IMR-90 (cell line): ENCODE results near the gene CARMIL1.
A peak's percentile ranks its signal among the peaks of the same experiment; 100 is the strongest.

Experiments
- BHLHE40 ChIP-seq: fragments of 150-350 bp; IDR thresholded peaks from 2 replicates; pipeline ENCODE4 v1.6.1; 2016; ENCODE audit warnings: mild to moderate bottlenecking, low read depth, low read length
- CEBPB ChIP-seq: IDR thresholded peaks from 2 replicates; pipeline ENCODE4 v1.6.1; 2012; ENCODE audit warnings: low read depth, low read length, improper control_type of control experiment
- CTCF ChIP-seq: conservative IDR thresholded peaks from 2 replicates; pipeline ENCODE4 v1.5.1; 2012; ENCODE audit warnings: mild to moderate bottlenecking, low read depth, low read length, improper control_type of control experiment
- MAFK ChIP-seq: IDR thresholded peaks from 2 replicates; pipeline ENCODE4 v1.6.1; 2012; ENCODE audit warnings: low read depth, low read length, improper control_type of control experiment
- MAZ ChIP-seq: IDR thresholded peaks from 2 replicates; pipeline ENCODE4 v1.6.1; 2012; ENCODE audit warnings: low read depth, mild to moderate bottlenecking, low read length, improper control_type of control experiment, moderate library complexity, borderline replicate concordance
- MXI1 ChIP-seq: IDR thresholded peaks from 2 replicates; pipeline ENCODE4 v1.6.1; 2012; ENCODE audit warnings: low read depth, mild to moderate bottlenecking, low read length, moderate library complexity, borderline replicate concordance
- POLR2A ChIP-seq: IDR thresholded peaks from 2 replicates; pipeline ENCODE4 v1.6.1; 2012; ENCODE audit warnings: mild to moderate bottlenecking, low read depth, low read length
- RAD21 ChIP-seq: IDR thresholded peaks from 2 replicates; pipeline ENCODE4 v1.6.1; 2012; ENCODE audit warnings: low read length, improper control_type of control experiment
- RCOR1 ChIP-seq: IDR thresholded peaks from 2 replicates; pipeline ENCODE4 v1.6.1; 2012; ENCODE audit warnings: mild to moderate bottlenecking, low read length, improper control_type of control experiment; ENCODE audit not compliant: insufficient replicate concordance
- RFX5 ChIP-seq: IDR thresholded peaks from 2 replicates; pipeline ENCODE4 v1.8.0; 2012; ENCODE audit warnings: low read depth, mild to moderate bottlenecking, low read length, moderate library complexity
- SMC3 ChIP-seq: fragments of 150-350 bp; IDR thresholded peaks from 2 replicates; pipeline ENCODE4 v1.6.1; 2016; ENCODE audit warnings: low read depth, mild to moderate bottlenecking, antibody characterized with exemption, low read length, moderate library complexity
- USF2 ChIP-seq: fragments of 150-350 bp; IDR thresholded peaks from 2 replicates; pipeline ENCODE4 v1.6.1; 2017; ENCODE audit warnings: mild to moderate bottlenecking, antibody characterized with exemption, low read length, low read depth

DNA sequence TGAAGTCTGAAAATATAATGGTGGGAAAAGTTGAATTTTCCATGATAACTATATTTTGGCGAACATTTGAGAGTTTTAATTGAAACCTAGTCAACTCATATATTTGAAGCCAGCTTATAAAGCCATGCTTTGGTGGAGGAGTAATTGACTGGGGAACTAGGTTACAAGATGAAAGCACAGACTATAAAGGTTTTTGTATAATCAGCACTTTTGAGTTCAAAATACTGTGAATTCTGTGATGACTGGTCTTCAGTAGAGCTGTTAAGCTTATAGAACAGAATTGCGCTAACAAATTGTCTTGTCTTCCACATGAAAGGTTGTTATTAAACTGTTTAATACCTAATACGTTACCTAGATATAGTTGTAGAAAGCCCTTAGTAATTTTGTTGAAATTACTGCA lies 213.8 kb downstream of the CARMIL1 start:
- no peak for TF ChIP-seq POLR2A
- TF ChIP-seq CTCF: no peak
- TF ChIP-seq MXI1: no peak
- no peak for TF ChIP-seq USF2
- no peak for TF ChIP-seq RCOR1
- TF ChIP-seq SMC3: no peak
- no peak for TF ChIP-seq MAZ
- no peak for TF ChIP-seq RFX5
- TF ChIP-seq MAFK: peak; percentile 91
- TF ChIP-seq RAD21: no peak
- no peak for TF ChIP-seq BHLHE40
- no peak for TF ChIP-seq CEBPB
